Ovary (tissue), 3 donors: Measurements from ENCODE around the gene TBC1D1.
"Not testable (repeated sequence)": the region's sequence is repeated elsewhere in the genome, so short reads cannot be mapped to it uniquely, and the experiment has no call there.

Experiments used
- EP300 ChIP-seq: sonication (generic); formaldehyde crosslinking; IDR thresholded peaks from one replicate; pipeline ENCODE4 v1.6.1; 2017; ENCODE audit warnings: antibody characterized with exemption
- POLR2A ChIP-seq: fragments of 450-650 bp; IDR thresholded peaks from one replicate; pipeline ENCODE4 v1.6.1; 2017; ENCODE audit warnings: antibody characterized with exemption, mild to moderate bottlenecking, moderate library complexity
- TF ChIP-seq, protein P1 (sequence below), 3 donors: fragments of 450-650 bp in 2 of 3; fragments of 200-600 bp in 1 of 3; IDR thresholded peaks; one replicate each; pipeline versions ENCODE4 v1.5.1 to v1.8.0; 2016 to 2022; ENCODE audit warnings: antibody characterized with exemption in 3 of 3, mild to moderate bottlenecking in 1 of 3
- donor health status: DM: no; HTN: no; CAD: no.

- TF ChIP-seq, protein P1, sequence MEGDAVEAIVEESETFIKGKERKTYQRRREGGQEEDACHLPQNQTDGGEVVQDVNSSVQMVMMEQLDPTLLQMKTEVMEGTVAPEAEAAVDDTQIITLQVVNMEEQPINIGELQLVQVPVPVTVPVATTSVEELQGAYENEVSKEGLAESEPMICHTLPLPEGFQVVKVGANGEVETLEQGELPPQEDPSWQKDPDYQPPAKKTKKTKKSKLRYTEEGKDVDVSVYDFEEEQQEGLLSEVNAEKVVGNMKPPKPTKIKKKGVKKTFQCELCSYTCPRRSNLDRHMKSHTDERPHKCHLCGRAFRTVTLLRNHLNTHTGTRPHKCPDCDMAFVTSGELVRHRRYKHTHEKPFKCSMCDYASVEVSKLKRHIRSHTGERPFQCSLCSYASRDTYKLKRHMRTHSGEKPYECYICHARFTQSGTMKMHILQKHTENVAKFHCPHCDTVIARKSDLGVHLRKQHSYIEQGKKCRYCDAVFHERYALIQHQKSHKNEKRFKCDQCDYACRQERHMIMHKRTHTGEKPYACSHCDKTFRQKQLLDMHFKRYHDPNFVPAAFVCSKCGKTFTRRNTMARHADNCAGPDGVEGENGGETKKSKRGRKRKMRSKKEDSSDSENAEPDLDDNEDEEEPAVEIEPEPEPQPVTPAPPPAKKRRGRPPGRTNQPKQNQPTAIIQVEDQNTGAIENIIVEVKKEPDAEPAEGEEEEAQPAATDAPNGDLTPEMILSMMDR (IDR thresholded peaks at IDR 0.05), result not testable (repeated sequence)
- TF ChIP-seq POLR2A, EP300: not testable (repeated sequence)
Observed at GRCh38 chr4:37975321-37975822, 84.5 kb downstream of the TBC1D1 start.
